NCI-H1105 (cell line): ENCODE results near the gene RETREG1.

ENCODE experiments used
- DNase-seq: peaks from one replicate; lab custom pipeline; 2025; lab: John Stamatoyannopoulos, UW

The RETREG1 gene

GRCh38 chr5:16521521-16522483, 95.0 kb downstream of the RETREG1 start:
- DNase-seq, result no peak

GRCh38 chr5:16520841-16521240, 96.0 kb downstream of the RETREG1 start:
- no peak for DNase-seq

GRCh38 chr5:16519435-16519834, 97.4 kb downstream of the RETREG1 start:
- DNase-seq, result no peak

- DNase-seq, result no peak
These were observed 98.2 kb downstream of the RETREG1 start for GRCh38 chr5:16518606-16519005.

- no peak for DNase-seq
These were observed 101.3 kb downstream of the RETREG1 start for GRCh38 chr5:16515532-16515931.

GRCh38 chr5:16510098-16510497, 106.7 kb downstream of the RETREG1 start:
- no peak for DNase-seq

GRCh38 chr5:16508730-16509531, 107.9 kb downstream of the RETREG1 start:
- no peak for DNase-seq

GRCh38 chr5:16507716-16508115, 109.1 kb downstream of the RETREG1 start:
- DNase-seq, result no peak

GRCh38 chr5:16505904-16506303, 110.9 kb downstream of the RETREG1 start:
- DNase-seq, result no peak

- DNase-seq, result no peak
These were observed 111.5 kb downstream of the RETREG1 start for GRCh38 chr5:16505140-16505891.

GRCh38 chr5:16504571-16504970, 112.2 kb downstream of the RETREG1 start:
- no peak for DNase-seq

- DNase-seq, result no peak
These were observed 113.9 kb downstream of the RETREG1 start for GRCh38 chr5:16502866-16503265.

GRCh38 chr5:16500024-16500423, 116.8 kb downstream of the RETREG1 start:
- no peak for DNase-seq

GRCh38 chr5:16497546-16497945, 119.3 kb downstream of the RETREG1 start:
- DNase-seq, result no peak

GRCh38 chr5:16493261-16493660, 123.5 kb downstream of the RETREG1 start:
- no peak for DNase-seq

- DNase-seq, result no peak
These were observed 124.2 kb downstream of the RETREG1 start for GRCh38 chr5:16492398-16493140.

- no peak for DNase-seq
These were observed 125.9 kb downstream of the RETREG1 start for GRCh38 chr5:16490911-16491310.

GRCh38 chr5:16489322-16489791, 127.4 kb downstream of the RETREG1 start:
- peak; percentile 17 for DNase-seq

- no peak for DNase-seq
These were observed 129.3 kb downstream of the RETREG1 start for GRCh38 chr5:16487456-16487855.

- no peak for DNase-seq
These were observed 130.1 kb downstream of the RETREG1 start for GRCh38 chr5:16486711-16487111.

GRCh38 chr5:16485656-16486055, 131.1 kb downstream of the RETREG1 start:
- no peak for DNase-seq
